ENCODE results near the gene ATXN7L1.
"Not testable (repeated sequence)": the region's sequence is repeated elsewhere in the genome, so short reads cannot be mapped to it uniquely, and the experiment has no call there.

The ATXN7L1 gene

GRCh38 chr7:105602325-105603305 is 273.8 kb downstream of the ATXN7L1 start:
- H3K36me3 ChIP-seq (ENCODE audit: control insufficient read depth, insufficient read depth, low read length) = no peaks in the 10 kb centered on the region
- no peak overlapping the region for H3K4me3 ChIP-seq (ENCODE audit: low read length)
- no peaks in the 10 kb centered on the region for H3K4me1 ChIP-seq (ENCODE audit: control insufficient read depth, insufficient read depth, low read length)
- H3K27me3 ChIP-seq (ENCODE audit: control insufficient read depth, insufficient read depth, low read length) = peaks cover 3% of the 10 kb centered on the region
- no peak overlapping the region for H3K9ac ChIP-seq (ENCODE audit: low read length)
- H3K9me3 ChIP-seq (ENCODE audit: control insufficient read depth, low read length) = no peaks in the 10 kb centered on the region

GRCh38 chr7:105600720-105601550 is 275.5 kb downstream of the ATXN7L1 start:
- H3K9ac ChIP-seq (ENCODE audit: low read length) = no peak overlapping the region
- no peak overlapping the region for H3K4me3 ChIP-seq (ENCODE audit: low read length)
- peaks cover 3% of the 10 kb centered on the region for H3K27me3 ChIP-seq (ENCODE audit: control insufficient read depth, insufficient read depth, low read length)
- no peaks in the 10 kb centered on the region for H3K9me3 ChIP-seq (ENCODE audit: control insufficient read depth, low read length)
- H3K4me1 ChIP-seq (ENCODE audit: control insufficient read depth, insufficient read depth, low read length) = no peaks in the 10 kb centered on the region
- no peaks in the 10 kb centered on the region for H3K36me3 ChIP-seq (ENCODE audit: control insufficient read depth, insufficient read depth, low read length)

- Histone ChIP-seq H3K36me3 (ENCODE audit: control insufficient read depth, insufficient read depth, low read length) (no peaks in the 10 kb centered on the region), H3K9ac (ENCODE audit: low read length) (no peak overlapping the region), H3K4me3 (ENCODE audit: low read length) (no peak overlapping the region), H3K9me3 (ENCODE audit: control insufficient read depth, low read length) (no peaks in the 10 kb centered on the region), H3K27me3 (ENCODE audit: control insufficient read depth, insufficient read depth, low read length) (peaks cover 3% of the 10 kb centered on the region), H3K4me1 (ENCODE audit: control insufficient read depth, insufficient read depth, low read length) (no peaks in the 10 kb centered on the region)
Measured at GRCh38 chr7:105599551-105599950, 276.8 kb downstream of the ATXN7L1 start.

- not testable (repeated sequence) for H3K4me1 ChIP-seq (ENCODE audit: control insufficient read depth, insufficient read depth, low read length)
Measured at GRCh38 chr7:105599080-105599479, 277.3 kb downstream of the ATXN7L1 start.

GRCh38 chr7:105596866-105597265 is 279.5 kb downstream of the ATXN7L1 start:
- Histone ChIP-seq H3K9ac (ENCODE audit: low read length) (no peak overlapping the region), H3K4me3 (ENCODE audit: low read length) (no peak overlapping the region), H3K27me3 (ENCODE audit: control insufficient read depth, insufficient read depth, low read length) (peaks cover 3% of the 10 kb centered on the region), H3K9me3 (ENCODE audit: control insufficient read depth, low read length) (no peaks in the 10 kb centered on the region), H3K4me1 (ENCODE audit: control insufficient read depth, insufficient read depth, low read length) (no peaks in the 10 kb centered on the region), H3K36me3 (ENCODE audit: control insufficient read depth, insufficient read depth, low read length) (no peaks in the 10 kb centered on the region)

More at GRCh38 chr7:105599080-105599479, 277.3 kb downstream of the ATXN7L1 start:
- not testable (repeated sequence) for H3K9ac ChIP-seq (ENCODE audit: low read length); H3K9me3 ChIP-seq (ENCODE audit: control insufficient read depth, low read length); H3K27me3 ChIP-seq (ENCODE audit: control insufficient read depth, insufficient read depth, low read length); H3K36me3 ChIP-seq (ENCODE audit: control insufficient read depth, insufficient read depth, low read length); H3K4me3 ChIP-seq (ENCODE audit: low read length)

- Histone ChIP-seq H3K27me3 (ENCODE audit: control insufficient read depth, insufficient read depth, low read length) (peaks cover 3% of the 10 kb centered on the region), H3K9ac (ENCODE audit: low read length) (no peak overlapping the region), H3K4me3 (ENCODE audit: low read length) (no peak overlapping the region), H3K4me1 (ENCODE audit: control insufficient read depth, insufficient read depth, low read length) (no peaks in the 10 kb centered on the region), H3K36me3 (ENCODE audit: control insufficient read depth, insufficient read depth, low read length) (no peaks in the 10 kb centered on the region), H3K9me3 (ENCODE audit: control insufficient read depth, low read length) (no peaks in the 10 kb centered on the region)
Measured at GRCh38 chr7:105594034-105594433, 282.4 kb downstream of the ATXN7L1 start.

GRCh38 chr7:105591522-105591921 is 284.9 kb downstream of the ATXN7L1 start:
- H3K4me3 ChIP-seq (ENCODE audit: low read length) = no peak overlapping the region
- no peak overlapping the region for H3K9ac ChIP-seq (ENCODE audit: low read length)
- no peaks in the 10 kb centered on the region for H3K27me3 ChIP-seq (ENCODE audit: control insufficient read depth, insufficient read depth, low read length)
- no peaks in the 10 kb centered on the region for H3K4me1 ChIP-seq (ENCODE audit: control insufficient read depth, insufficient read depth, low read length)
- no peaks in the 10 kb centered on the region for H3K9me3 ChIP-seq (ENCODE audit: control insufficient read depth, low read length)
- no peaks in the 10 kb centered on the region for H3K36me3 ChIP-seq (ENCODE audit: control insufficient read depth, insufficient read depth, low read length)

GRCh38 chr7:105590793-105591192 is 285.6 kb downstream of the ATXN7L1 start:
- Histone ChIP-seq H3K4me1 (ENCODE audit: control insufficient read depth, insufficient read depth, low read length) (no peaks in the 10 kb centered on the region), H3K36me3 (ENCODE audit: control insufficient read depth, insufficient read depth, low read length) (no peaks in the 10 kb centered on the region), H3K4me3 (ENCODE audit: low read length) (no peak overlapping the region), H3K27me3 (ENCODE audit: control insufficient read depth, insufficient read depth, low read length) (no peaks in the 10 kb centered on the region), H3K9ac (ENCODE audit: low read length) (no peak overlapping the region), H3K9me3 (ENCODE audit: control insufficient read depth, low read length) (no peaks in the 10 kb centered on the region)

GRCh38 chr7:105589356-105590077 is 286.9 kb downstream of the ATXN7L1 start:
- Histone ChIP-seq H3K9ac (ENCODE audit: low read length) (no peak overlapping the region), H3K4me3 (ENCODE audit: low read length) (no peak overlapping the region), H3K36me3 (ENCODE audit: control insufficient read depth, insufficient read depth, low read length) (no peaks in the 10 kb centered on the region), H3K9me3 (ENCODE audit: control insufficient read depth, low read length) (no peaks in the 10 kb centered on the region), H3K27me3 (ENCODE audit: control insufficient read depth, insufficient read depth, low read length) (no peaks in the 10 kb centered on the region), H3K4me1 (ENCODE audit: control insufficient read depth, insufficient read depth, low read length) (no peaks in the 10 kb centered on the region)

GRCh38 chr7:105587909-105588635 is 288.3 kb downstream of the ATXN7L1 start:
- Histone ChIP-seq H3K9ac (ENCODE audit: low read length) (no peak overlapping the region), H3K4me1 (ENCODE audit: control insufficient read depth, insufficient read depth, low read length) (no peaks in the 10 kb centered on the region), H3K27me3 (ENCODE audit: control insufficient read depth, insufficient read depth, low read length) (no peaks in the 10 kb centered on the region), H3K4me3 (ENCODE audit: low read length) (no peak overlapping the region), H3K36me3 (ENCODE audit: control insufficient read depth, insufficient read depth, low read length) (no peaks in the 10 kb centered on the region), H3K9me3 (ENCODE audit: control insufficient read depth, low read length) (no peaks in the 10 kb centered on the region)

GRCh38 chr7:105585850-105586500 is 290.4 kb downstream of the ATXN7L1 start:
- Histone ChIP-seq H3K9me3 (ENCODE audit: control insufficient read depth, low read length) (no peaks in the 10 kb centered on the region), H3K4me1 (ENCODE audit: control insufficient read depth, insufficient read depth, low read length) (peaks cover 3% of the 10 kb centered on the region), H3K36me3 (ENCODE audit: control insufficient read depth, insufficient read depth, low read length) (no peaks in the 10 kb centered on the region), H3K27me3 (ENCODE audit: control insufficient read depth, insufficient read depth, low read length) (no peaks in the 10 kb centered on the region), H3K9ac (ENCODE audit: low read length) (no peak overlapping the region), H3K4me3 (ENCODE audit: low read length) (no peak overlapping the region)
